H1 (cell line): ENCODE measurements around the gene ITGA8. TPM values are rescaled to one million over a fixed set of nuclear protein-coding genes. Genes with fewer than 3 reads are reported as not detected.

Source experiments
- ATF3 ChIP-seq: IDR thresholded peaks from 2 replicates; pipeline ENCODE4 v1.6.1; 2011; ENCODE audit warnings: low read depth, mild to moderate bottlenecking, low read length; ENCODE audit not compliant: insufficient read depth
- CEBPB ChIP-seq: IDR thresholded peaks from 2 replicates; pipeline ENCODE4 v1.6.1; 2012; ENCODE audit warnings: low read depth, low read length
- CHD1 ChIP-seq: IDR thresholded peaks from 2 replicates; pipeline ENCODE4 v1.6.1; 2012; ENCODE audit warnings: low read depth, low read length, improper control_type of control experiment
- GTF2F1 ChIP-seq: IDR thresholded peaks from 2 replicates; pipeline ENCODE4 v1.6.1; 2012; ENCODE audit warnings: low read depth, low read length, improper control_type of control experiment, borderline replicate concordance
- JUN ChIP-seq: IDR thresholded peaks from 2 replicates; pipeline ENCODE4 v1.6.1; 2011; ENCODE audit warnings: low read depth, mild to moderate bottlenecking, improper control_type of control experiment, low read length
- PHF8 ChIP-seq: fragments of 200-600 bp; sonication (generic); conservative IDR thresholded peaks from 2 replicates; pipeline ENCODE4 v1.7.1; 2012; ENCODE audit warnings: low read depth, mild to moderate bottlenecking, inconsistent platforms, low read length, moderate library complexity
- RBBP5 ChIP-seq: IDR thresholded peaks from 2 replicates; pipeline ENCODE4 v1.7.1; 2012; ENCODE audit warnings: low read depth, mild to moderate bottlenecking, inconsistent platforms, low read length, moderate library complexity, borderline replicate concordance
- SP1 ChIP-seq: IDR thresholded peaks from 2 replicates; pipeline ENCODE4 v1.6.1; 2011; ENCODE audit warnings: low read depth, low read length
- SRF ChIP-seq: IDR thresholded peaks from 2 replicates; pipeline ENCODE4 v1.6.1; 2011; ENCODE audit warnings: mild to moderate bottlenecking, low read depth, low read length, moderate library complexity
- polyA plus RNA-seq, 7 experiments: library from polyadenylated mRNA; depleted of rRNA in 3 of 7; stranded (reverse) in 5 of 7; unstranded in 2 of 7; fragments of >200 nt in 5 of 7; fragments of 200-250 nt in 2 of 7; gene quantifications; 1 replicate in 5 of 7; 2 replicates in 1 of 7; 4 replicates in 1 of 7; pipeline versions ENCODE4 v1.2.1 to v1.2.3, GENCODE V29; 2011 to 2013; ENCODE audit warnings: missing spikeins in 2 of 7, mixed read lengths in 2 of 7
- total RNA-seq: library from RNA; stranded (reverse); fragmentation: NEBNext Ultra II Directional; extraction: Animal tissue kit (Norgen Biotek cat#: 25700); gene quantifications from 2 replicates; pipeline ENCODE4 v1.2.1, GENCODE V29; 2021

The ITGA8 gene
- total and polyA plus RNA-seq, 2 of the 8 experiments (the other 6 are each of a cell fraction or from before 2014, with no cell fraction given): not detected

GRCh38 chr10:15510963-15511362 lies 208.8 kb downstream of the ITGA8 start (continued):
- TF ChIP-seq CHD1 (no peak), SP1 (no peak), PHF8 (no peak), GTF2F1 (no peak), ATF3 (no peak), JUN (no peak), SRF (no peak), CEBPB (no peak), RBBP5 (no peak)
